SK-N-SH treated with all-trans-retinoic acid at 6 μM for 48 hours (cell line): ENCODE measurements around the gene CACNG1.

Experiments
- BACH2 ChIP-seq: fragments of 250-450 bp; sonication (Bioruptor Pico); IDR thresholded peaks from 2 replicates; pipeline ENCODE4 v1.9.0; 2021; ENCODE audit warnings: mild to moderate bottlenecking, borderline replicate concordance
- RARB ChIP-seq: fragments of 250-450 bp; sonication (Bioruptor Pico); IDR thresholded peaks from 2 replicates; pipeline ENCODE4 v1.8.0; 2021; ENCODE audit warnings: mild to moderate bottlenecking, moderate library complexity
- ZC3H10 ChIP-seq: fragments of 250-450 bp; sonication (Bioruptor Pico); IDR thresholded peaks from 2 replicates; pipeline ENCODE4 v1.5.1; 2021; ENCODE audit warnings: mild to moderate bottlenecking, moderate library complexity
- ZFP30 ChIP-seq: fragments of 450-650 bp; formaldehyde crosslinking; IDR thresholded peaks from 2 replicates; pipeline ENCODE4 v1.5.0; 2022; ENCODE audit warnings: mild to moderate bottlenecking, moderate library complexity
- ZNF8 ChIP-seq: fragments of 450-650 bp; formaldehyde crosslinking; IDR thresholded peaks from 2 replicates; pipeline ENCODE4 v1.5.0; 2020; ENCODE audit warnings: mild to moderate bottlenecking, moderate library complexity
- TF ChIP-seq, protein P1 (sequence below): fragments of 250-450 bp; sonication (Bioruptor Pico); IDR thresholded peaks from 2 replicates; pipeline ENCODE4 v1.8.0; 2020; ENCODE audit warnings: mild to moderate bottlenecking, moderate library complexity, borderline replicate concordance

DNA sequence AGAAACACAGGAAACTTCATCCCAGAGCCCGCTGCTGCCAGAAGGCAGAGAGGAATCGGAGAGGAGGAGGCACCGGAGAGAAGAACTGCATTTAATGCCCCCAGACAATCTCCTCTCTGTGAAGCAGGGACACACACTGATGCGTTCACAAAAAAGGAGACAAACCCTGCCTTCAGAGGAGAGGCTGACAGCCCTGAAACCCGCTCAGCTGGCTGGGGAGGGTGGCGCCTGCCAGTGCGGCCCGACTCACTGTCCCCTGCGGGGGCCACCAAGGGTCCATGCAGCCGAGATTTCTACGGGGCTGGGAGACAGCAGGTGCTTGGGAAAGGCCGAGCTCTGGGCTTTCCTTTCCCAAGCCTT is 21.9 kb upstream of the CACNG1 start:
- TF ChIP-seq, protein P1, sequence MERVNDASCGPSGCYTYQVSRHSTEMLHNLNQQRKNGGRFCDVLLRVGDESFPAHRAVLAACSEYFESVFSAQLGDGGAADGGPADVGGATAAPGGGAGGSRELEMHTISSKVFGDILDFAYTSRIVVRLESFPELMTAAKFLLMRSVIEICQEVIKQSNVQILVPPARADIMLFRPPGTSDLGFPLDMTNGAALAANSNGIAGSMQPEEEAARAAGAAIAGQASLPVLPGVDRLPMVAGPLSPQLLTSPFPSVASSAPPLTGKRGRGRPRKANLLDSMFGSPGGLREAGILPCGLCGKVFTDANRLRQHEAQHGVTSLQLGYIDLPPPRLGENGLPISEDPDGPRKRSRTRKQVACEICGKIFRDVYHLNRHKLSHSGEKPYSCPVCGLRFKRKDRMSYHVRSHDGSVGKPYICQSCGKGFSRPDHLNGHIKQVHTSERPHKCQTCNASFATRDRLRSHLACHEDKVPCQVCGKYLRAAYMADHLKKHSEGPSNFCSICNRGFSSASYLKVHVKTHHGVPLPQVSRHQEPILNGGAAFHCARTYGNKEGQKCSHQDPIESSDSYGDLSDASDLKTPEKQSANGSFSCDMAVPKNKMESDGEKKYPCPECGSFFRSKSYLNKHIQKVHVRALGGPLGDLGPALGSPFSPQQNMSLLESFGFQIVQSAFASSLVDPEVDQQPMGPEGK = no peak
- TF ChIP-seq ZFP30 (no peak), RARB (CRISPR knock-in tag) (no peak), ZC3H10 (CRISPR knock-in tag) (no peak), ZNF8 (CRISPR knock-in tag) (no peak), BACH2 (CRISPR knock-in tag) (no peak)
